Endothelial cell of umbilical vein (primary cell): ENCODE data around the gene CNDP1.

Experiments used
- CTCF ChIP-seq, 2 donors: IDR thresholded peaks; 1 replicate in 1 of 2; 2 replicates in 1 of 2; pipeline ENCODE4 v1.5.1; 2011; ENCODE audit warnings: low read length in 2 of 2, mild to moderate bottlenecking in 2 of 2, moderate library complexity in 2 of 2, control low read depth in 1 of 2, inconsistent platforms in 1 of 2, low read depth in 1 of 2; ENCODE audit not compliant: insufficient read depth in 1 of 2; ENCODE audit errors: extremely low read depth in 1 of 2
- MAX ChIP-seq: IDR thresholded peaks from 2 replicates; pipeline ENCODE4 v1.6.1; 2011; ENCODE audit not compliant: insufficient read depth, insufficient read length

GRCh38 chr18:74517236-74517630 lies 17.1 kb upstream of the CNDP1 start:
- TF ChIP-seq CTCF (IDR thresholded peaks at IDR 0.05; ENCODE audit: extremely low read depth in 1 of 2, insufficient read depth in 1 of 2, low read depth in 1 of 2, low read length in 2 of 2) (no peak), MAX (no peak)
